ENCODE measurements around the gene SLC4A1AP.

- TF ChIP-seq CTCF (IDR thresholded peaks at IDR 0.05; ENCODE audit: low read depth, low read length), result no peak
- TF ChIP-seq MYC (IDR thresholded peaks at IDR 0.05; ENCODE audit: low read depth, low read length), result no peak
These were observed 51.9 kb downstream of the SLC4A1AP start for GRCh38 chr2:27715318-27716210.

All from NB4 (cell line).